MM.1S (cell line): ENCODE data around the gene IKBKE.

Source experiments
- CTCF ChIP-seq: fragments of 300-600 bp; sonication (generic); IDR thresholded peaks from 2 replicates; pipeline ENCODE4 v1.5.1; 2016; ENCODE audit warnings: antibody characterized with exemption, low read length, mixed read lengths
- EZH2 ChIP-seq: fragments of 300-600 bp; sonication (generic); optimal IDR thresholded peaks from 2 replicates; pipeline ENCODE3; 2017; ENCODE audit warnings: low read depth, mild to moderate bottlenecking, antibody characterized with exemption, low read length, mixed read lengths

GRCh38 chr1:206514813-206515387 is 44.6 kb downstream of the IKBKE start:
- TF ChIP-seq CTCF (no peak), EZH2 (no peak)
